T-helper 1 cell (primary cell): ENCODE measurements around the gene IGBP1.
"Not testable (repeated sequence)": the region's sequence is repeated elsewhere in the genome, so short reads cannot be mapped to it uniquely, and the experiment has no call there.

Experiments
- DNase-seq, 5 donors: peaks; one replicate each; pipeline ENCODE4 v3.0.0-alpha.2; 2012 to 2020

The IGBP1 gene

GRCh38 chrX:70168238-70169188, 35.3 kb downstream of the IGBP1 start:
- no peak for DNase-seq

GRCh38 chrX:70169281-70169680, 36.0 kb downstream of the IGBP1 start:
- no peak for DNase-seq

- DNase-seq = no peak
Measured at GRCh38 chrX:70171624-70172023, 38.4 kb downstream of the IGBP1 start.

GRCh38 chrX:70172221-70172620, 39.0 kb downstream of the IGBP1 start:
- no peak for DNase-seq

GRCh38 chrX:70172964-70173363, 39.7 kb downstream of the IGBP1 start:
- no peak for DNase-seq

- no peak for DNase-seq
Measured at GRCh38 chrX:70174754-70175153, 41.5 kb downstream of the IGBP1 start.

GRCh38 chrX:70175338-70175737, 42.1 kb downstream of the IGBP1 start:
- DNase-seq = no peak

GRCh38 chrX:70176938-70177533, 43.8 kb downstream of the IGBP1 start, which contains the start of gene DGAT2L6:
Gene DGAT2L6, plus strand, starts transcription at chrX:70177483. Its CDS starts 100 bp downstream, at chrX:70177583.
- no peak for DNase-seq

GRCh38 chrX:70183091-70183490, 49.8 kb downstream of the IGBP1 start:
- DNase-seq = no peak

- no peak for DNase-seq
Measured at GRCh38 chrX:70190225-70190624, 57.0 kb downstream of the IGBP1 start.

GRCh38 chrX:70196961-70197720, 63.9 kb downstream of the IGBP1 start:
- DNase-seq = peak in 4 of 5 donors; percentile 25 to 58 (median 44)

- no peak for DNase-seq
Measured at GRCh38 chrX:70201732-70202131, 68.5 kb downstream of the IGBP1 start.

- DNase-seq = no peak
Measured at GRCh38 chrX:70208479-70208878, 75.2 kb downstream of the IGBP1 start.

GRCh38 chrX:70209570-70209969, 76.3 kb downstream of the IGBP1 start:
- not testable (repeated sequence) for DNase-seq
